ENCODE measurements around the gene ABCD3.

The ABCD3 gene

GRCh38 chr1:94528299-94528698, 110.1 kb downstream of the ABCD3 start:
- Histone ChIP-seq H3K9ac (ENCODE audit: low read depth, low read length) (no peak overlapping the region), H3K27me3 (ENCODE audit: control insufficient read depth, insufficient read depth, low read length) (no peaks in the 10 kb centered on the region), H3K27ac (ENCODE audit: low read depth, low read length) (peak overlapping the region; percentile 39), H3K36me3 (ENCODE audit: control insufficient read depth, insufficient read depth, low read length) (peaks cover 29% of the 10 kb centered on the region), H3K4me1 (ENCODE audit: control insufficient read depth, insufficient read depth, low read length) (peaks cover 15% of the 10 kb centered on the region), H3K9me3 (ENCODE audit: control insufficient read depth, insufficient read depth, low read length) (no peaks in the 10 kb centered on the region), H3K4me3 (ENCODE audit: low read depth, low read length) (no peak overlapping the region)

- H3K4me3 ChIP-seq (ENCODE audit: low read depth, low read length), result no peak overlapping the region
- peaks cover 15% of the 10 kb centered on the region for H3K4me1 ChIP-seq (ENCODE audit: control insufficient read depth, insufficient read depth, low read length)
- H3K27ac ChIP-seq (ENCODE audit: low read depth, low read length), result no peak overlapping the region
- no peak overlapping the region for H3K9ac ChIP-seq (ENCODE audit: low read depth, low read length)
- H3K36me3 ChIP-seq (ENCODE audit: control insufficient read depth, insufficient read depth, low read length), result peaks cover 32% of the 10 kb centered on the region
- H3K9me3 ChIP-seq (ENCODE audit: control insufficient read depth, insufficient read depth, low read length), result no peaks in the 10 kb centered on the region
- no peaks in the 10 kb centered on the region for H3K27me3 ChIP-seq (ENCODE audit: control insufficient read depth, insufficient read depth, low read length)
Measured at GRCh38 chr1:94528826-94529225, 110.6 kb downstream of the ABCD3 start.

- no peak overlapping the region for H3K9ac ChIP-seq (ENCODE audit: low read depth, low read length)
- peaks cover 36% of the 10 kb centered on the region for H3K36me3 ChIP-seq (ENCODE audit: control insufficient read depth, insufficient read depth, low read length)
- H3K4me3 ChIP-seq (ENCODE audit: low read depth, low read length), result no peak overlapping the region
- no peaks in the 10 kb centered on the region for H3K9me3 ChIP-seq (ENCODE audit: control insufficient read depth, insufficient read depth, low read length)
- no peaks in the 10 kb centered on the region for H3K27me3 ChIP-seq (ENCODE audit: control insufficient read depth, insufficient read depth, low read length)
- no peak overlapping the region for H3K27ac ChIP-seq (ENCODE audit: low read depth, low read length)
- peaks cover 15% of the 10 kb centered on the region for H3K4me1 ChIP-seq (ENCODE audit: control insufficient read depth, insufficient read depth, low read length)
Measured at GRCh38 chr1:94529416-94529815, 111.2 kb downstream of the ABCD3 start.

GRCh38 chr1:94530373-94530878, 112.2 kb downstream of the ABCD3 start:
- Histone ChIP-seq H3K27me3 (ENCODE audit: control insufficient read depth, insufficient read depth, low read length) (no peaks in the 10 kb centered on the region), H3K9ac (ENCODE audit: low read depth, low read length) (no peak overlapping the region), H3K27ac (ENCODE audit: low read depth, low read length) (no peak overlapping the region), H3K9me3 (ENCODE audit: control insufficient read depth, insufficient read depth, low read length) (no peaks in the 10 kb centered on the region), H3K4me3 (ENCODE audit: low read depth, low read length) (no peak overlapping the region), H3K36me3 (ENCODE audit: control insufficient read depth, insufficient read depth, low read length) (peaks cover 46% of the 10 kb centered on the region), H3K4me1 (ENCODE audit: control insufficient read depth, insufficient read depth, low read length) (peaks cover 15% of the 10 kb centered on the region)

DNA sequence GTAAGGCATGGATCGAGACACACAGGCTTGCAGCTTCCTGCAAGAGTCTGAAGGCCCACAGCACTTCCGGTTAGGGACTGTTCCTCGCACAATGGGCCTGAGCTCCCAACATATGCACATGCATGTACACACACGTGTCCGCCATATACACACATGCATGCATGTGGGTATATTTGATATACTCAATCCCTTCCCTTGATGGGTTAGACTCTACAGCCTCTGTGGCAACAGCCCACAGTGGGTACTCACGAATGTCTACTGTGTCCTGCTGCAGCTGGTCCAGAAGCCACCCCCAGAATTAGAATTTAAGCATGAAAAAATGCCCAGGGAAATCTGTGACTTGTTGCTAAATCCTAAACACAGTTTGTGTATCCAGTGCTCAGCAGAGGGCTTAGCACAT, 113.5 kb downstream of the ABCD3 start:
- no peak overlapping the region for H3K4me3 ChIP-seq (ENCODE audit: low read depth, low read length)
- H3K27ac ChIP-seq (ENCODE audit: low read depth, low read length), result no peak overlapping the region
- H3K9ac ChIP-seq (ENCODE audit: low read depth, low read length), result no peak overlapping the region
- H3K27me3 ChIP-seq (ENCODE audit: control insufficient read depth, insufficient read depth, low read length), result no peaks in the 10 kb centered on the region
- H3K4me1 ChIP-seq (ENCODE audit: control insufficient read depth, insufficient read depth, low read length), result peaks cover 15% of the 10 kb centered on the region
- no peaks in the 10 kb centered on the region for H3K9me3 ChIP-seq (ENCODE audit: control insufficient read depth, insufficient read depth, low read length)
- peaks cover 55% of the 10 kb centered on the region for H3K36me3 ChIP-seq (ENCODE audit: control insufficient read depth, insufficient read depth, low read length)

DNA sequence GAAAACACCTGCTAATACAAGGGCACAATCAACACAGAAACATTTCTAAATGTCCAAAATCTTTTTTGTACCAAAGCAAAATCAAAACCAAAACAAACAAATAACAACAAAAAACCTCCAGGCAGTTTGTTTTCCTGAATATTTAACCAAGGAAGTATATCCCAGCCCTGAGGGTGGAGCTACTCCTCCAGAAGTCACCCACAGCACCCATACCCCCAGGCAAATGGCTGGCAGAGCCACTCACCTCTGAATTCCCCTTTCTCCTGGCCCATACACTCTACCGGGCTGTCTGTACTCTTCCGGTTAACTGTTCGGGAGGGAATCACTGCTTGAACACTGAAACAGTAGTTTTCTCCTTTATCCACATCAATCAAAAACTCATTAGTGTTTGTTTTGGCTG, 113.9 kb downstream of the ABCD3 start:
- no peak overlapping the region for H3K4me3 ChIP-seq (ENCODE audit: low read depth, low read length)
- no peak overlapping the region for H3K9ac ChIP-seq (ENCODE audit: low read depth, low read length)
- peaks cover 59% of the 10 kb centered on the region for H3K36me3 ChIP-seq (ENCODE audit: control insufficient read depth, insufficient read depth, low read length)
- H3K27ac ChIP-seq (ENCODE audit: low read depth, low read length), result no peak overlapping the region
- H3K27me3 ChIP-seq (ENCODE audit: control insufficient read depth, insufficient read depth, low read length), result no peaks in the 10 kb centered on the region
- peaks cover 15% of the 10 kb centered on the region for H3K4me1 ChIP-seq (ENCODE audit: control insufficient read depth, insufficient read depth, low read length)
- no peaks in the 10 kb centered on the region for H3K9me3 ChIP-seq (ENCODE audit: control insufficient read depth, insufficient read depth, low read length)

- H3K9ac ChIP-seq (ENCODE audit: low read depth, low read length), result no peak overlapping the region
- H3K27ac ChIP-seq (ENCODE audit: low read depth, low read length), result no peak overlapping the region
- no peak overlapping the region for H3K4me3 ChIP-seq (ENCODE audit: low read depth, low read length)
- H3K9me3 ChIP-seq (ENCODE audit: control insufficient read depth, insufficient read depth, low read length), result no peaks in the 10 kb centered on the region
- peaks cover 66% of the 10 kb centered on the region for H3K36me3 ChIP-seq (ENCODE audit: control insufficient read depth, insufficient read depth, low read length)
- peaks cover 4% of the 10 kb centered on the region; the same call in 1 of the 2 replicates for H3K4me1 ChIP-seq (ENCODE audit: control insufficient read depth, insufficient read depth, low read length)
- H3K27me3 ChIP-seq (ENCODE audit: control insufficient read depth, insufficient read depth, low read length), result peaks cover 5% of the 10 kb centered on the region; the same call in 1 of the 2 replicates
Measured at GRCh38 chr1:94535095-94535494, 116.9 kb downstream of the ABCD3 start.

- no peak overlapping the region for H3K27ac ChIP-seq (ENCODE audit: low read depth, low read length)
- H3K9ac ChIP-seq (ENCODE audit: low read depth, low read length), result no peak overlapping the region
- H3K36me3 ChIP-seq (ENCODE audit: control insufficient read depth, insufficient read depth, low read length), result peaks cover 58% of the 10 kb centered on the region
Measured at GRCh38 chr1:94535879-94536278, 117.7 kb downstream of the ABCD3 start.

GRCh38 chr1:94537254-94537653, 119.1 kb downstream of the ABCD3 start:
- Histone ChIP-seq H3K27ac (ENCODE audit: low read depth, low read length) (no peak overlapping the region), H3K4me3 (ENCODE audit: low read depth, low read length) (no peak overlapping the region), H3K36me3 (ENCODE audit: control insufficient read depth, insufficient read depth, low read length) (peaks cover 47% of the 10 kb centered on the region)

More at GRCh38 chr1:94535879-94536278, 117.7 kb downstream of the ABCD3 start:
- no peak overlapping the region for H3K4me3 ChIP-seq (ENCODE audit: low read depth, low read length)
- peaks cover 13% of the 10 kb centered on the region for H3K27me3 ChIP-seq (ENCODE audit: control insufficient read depth, insufficient read depth, low read length)
- no peaks in the 10 kb centered on the region for H3K9me3 ChIP-seq (ENCODE audit: control insufficient read depth, insufficient read depth, low read length)
- H3K4me1 ChIP-seq (ENCODE audit: control insufficient read depth, insufficient read depth, low read length), result peaks cover 4% of the 10 kb centered on the region; the same call in 1 of the 2 replicates

DNA sequence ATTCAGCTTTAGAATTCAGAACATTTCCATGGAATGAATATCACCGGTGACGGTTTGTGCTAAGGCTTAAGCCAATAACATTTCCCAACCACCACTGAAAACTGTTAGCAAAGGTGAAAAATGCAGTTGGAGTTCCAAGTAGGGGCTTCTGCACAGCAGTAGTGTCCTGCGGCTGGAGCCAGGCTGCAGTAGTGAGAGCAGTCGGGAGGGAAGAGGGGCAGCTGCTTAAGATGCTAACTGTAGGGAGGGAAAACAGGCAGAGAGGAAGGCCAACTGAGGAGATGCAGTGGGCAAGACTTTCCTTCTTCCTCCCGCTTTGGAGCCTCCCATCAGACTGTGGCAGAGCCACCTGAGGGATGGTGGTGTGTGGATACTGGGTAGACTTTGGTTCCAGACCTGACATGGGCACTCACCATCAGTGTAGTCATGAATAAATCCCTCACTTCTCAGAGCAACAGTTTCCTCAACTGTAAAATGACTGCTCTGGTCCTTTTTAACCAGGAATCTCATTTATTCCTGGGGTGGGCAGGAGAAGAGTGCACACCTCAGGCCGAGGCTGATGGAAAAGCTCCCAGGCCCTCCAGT, 120.1 kb downstream of the ABCD3 start:
- Histone ChIP-seq H3K27ac (ENCODE audit: low read depth, low read length) (no peak overlapping the region), H3K4me1 (ENCODE audit: control insufficient read depth, insufficient read depth, low read length) (peaks cover 14% of the 10 kb centered on the region), H3K36me3 (ENCODE audit: control insufficient read depth, insufficient read depth, low read length) (peaks cover 38% of the 10 kb centered on the region), H3K4me3 (ENCODE audit: low read depth, low read length) (no peak overlapping the region), H3K27me3 (ENCODE audit: control insufficient read depth, insufficient read depth, low read length) (peaks cover 30% of the 10 kb centered on the region), H3K9ac (ENCODE audit: low read depth, low read length) (no peak overlapping the region), H3K9me3 (ENCODE audit: control insufficient read depth, insufficient read depth, low read length) (no peaks in the 10 kb centered on the region)

More at GRCh38 chr1:94537254-94537653, 119.1 kb downstream of the ABCD3 start:
- Histone ChIP-seq H3K4me1 (ENCODE audit: control insufficient read depth, insufficient read depth, low read length) (peaks cover 4% of the 10 kb centered on the region; the same call in 1 of the 2 replicates), H3K9ac (ENCODE audit: low read depth, low read length) (no peak overlapping the region), H3K9me3 (ENCODE audit: control insufficient read depth, insufficient read depth, low read length) (no peaks in the 10 kb centered on the region), H3K27me3 (ENCODE audit: control insufficient read depth, insufficient read depth, low read length) (peaks cover 20% of the 10 kb centered on the region)

GRCh38 chr1:94539496-94539895, 121.3 kb downstream of the ABCD3 start:
- Histone ChIP-seq H3K27ac (ENCODE audit: low read depth, low read length) (no peak overlapping the region), H3K4me3 (ENCODE audit: low read depth, low read length) (peak overlapping the region; percentile 69; the same call in 1 of the 2 replicates), H3K9me3 (ENCODE audit: control insufficient read depth, insufficient read depth, low read length) (no peaks in the 10 kb centered on the region), H3K36me3 (ENCODE audit: control insufficient read depth, insufficient read depth, low read length) (peaks cover 31% of the 10 kb centered on the region), H3K4me1 (ENCODE audit: control insufficient read depth, insufficient read depth, low read length) (peaks cover 17% of the 10 kb centered on the region), H3K27me3 (ENCODE audit: control insufficient read depth, insufficient read depth, low read length) (peaks cover 42% of the 10 kb centered on the region), H3K9ac (ENCODE audit: low read depth, low read length) (no peak overlapping the region)
